WTC11 (cell line): ENCODE results near the gene GPR148. TPM values are rescaled to one million over a fixed set of nuclear protein-coding genes. Genes with fewer than 3 reads are reported as not detected.

ENCODE experiments used
- ATAC-seq: fragments of 200-7000 bp; cut with Tn5 transposase; 2 replicates; pipeline ENCODE4 v1.10.0; 2021; ENCODE audit warnings: mild to moderate bottlenecking, moderate library complexity
- CTCF ChIA-PET: fragments of 300-600 bp; sonication (Branson Sonifier 250); formaldehyde crosslinking; loops from one replicate; lab custom pipeline; 2021; ENCODE audit warnings: antibody characterized with exemption; lab: Charles Lee
- POLR2A ChIA-PET: fragments of 350-600 bp; sonication (Branson Sonifier 250); formaldehyde crosslinking; loops from one replicate; lab custom pipeline; 2021; ENCODE audit warnings: antibody characterized with exemption; lab: Charles Lee
- DNase-seq: peaks from one replicate; pipeline ENCODE4 v3.0.0; 2021; ENCODE audit warnings: low spot score
- H3K27ac Mint-ChIP-seq: 2 replicates; pipeline ENCODE4 v1.8.0; 2021; ENCODE audit warnings: mixed read lengths
- H3K27me3 Mint-ChIP-seq: 2 replicates; pipeline ENCODE4 v1.8.0; 2021; ENCODE audit warnings: low read depth, mild to moderate bottlenecking, moderate library complexity, mixed read lengths
- H3K36me3 Mint-ChIP-seq: 2 replicates; pipeline ENCODE4 v1.8.0; 2021; ENCODE audit warnings: mixed read lengths
- H3K4me1 Mint-ChIP-seq: 2 replicates; pipeline ENCODE4 v1.8.0; 2022; ENCODE audit warnings: mixed read lengths
- H3K4me3 Mint-ChIP-seq: 2 replicates; pipeline ENCODE4 v1.8.0; 2021; ENCODE audit warnings: mild to moderate bottlenecking, moderate library complexity, mixed read lengths
- H3K9me3 Mint-ChIP-seq: 2 replicates; pipeline ENCODE4 v1.8.0; 2021; ENCODE audit warnings: mixed read lengths
- CBFB ChIP-seq: sonication (generic); formaldehyde crosslinking; IDR thresholded peaks from 2 replicates; pipeline ENCODE4 v1.8.1; 2022; ENCODE audit warnings: mild to moderate bottlenecking, low read depth, missing genetic modification reagents
- FOXK1 ChIP-seq: sonication (generic); formaldehyde crosslinking; IDR thresholded peaks from 2 replicates; pipeline ENCODE4 v1.8.0; 2022; ENCODE audit warnings: mild to moderate bottlenecking, moderate library complexity, missing genetic modification reagents
- GABPB1 ChIP-seq: sonication (generic); formaldehyde crosslinking; IDR thresholded peaks from 2 replicates; pipeline ENCODE4 v1.8.1; 2023; ENCODE audit warnings: mild to moderate bottlenecking, missing genetic modification reagents
- HMGA2 ChIP-seq: fragments of 250-450 bp; sonication (Bioruptor Pico); IDR thresholded peaks from 2 replicates; pipeline ENCODE4 v1.4.0; 2021; ENCODE audit warnings: mild to moderate bottlenecking, moderate library complexity
- JAZF1 ChIP-seq: fragments of 250-450 bp; sonication (Bioruptor Pico); IDR thresholded peaks from 2 replicates; pipeline ENCODE4 v1.9.0; 2021; ENCODE audit warnings: moderate library complexity, mild to moderate bottlenecking, inconsistent platforms
- KAT7 ChIP-seq: sonication (generic); formaldehyde crosslinking; IDR thresholded peaks from 2 replicates; pipeline ENCODE4 v1.8.1; 2023; ENCODE audit warnings: missing genetic modification reagents, mild to moderate bottlenecking, borderline replicate concordance
- MXD4 ChIP-seq: fragments of 250-450 bp; sonication (Bioruptor Pico); IDR thresholded peaks from 2 replicates; pipeline ENCODE4 v1.8.0; 2021; ENCODE audit warnings: mild to moderate bottlenecking, moderate library complexity, borderline replicate concordance
- NR2C2 ChIP-seq: sonication (generic); formaldehyde crosslinking; IDR thresholded peaks from 2 replicates; pipeline ENCODE4 v1.8.0; 2022; ENCODE audit warnings: mild to moderate bottlenecking, missing genetic modification reagents
- RELA ChIP-seq: sonication (generic); formaldehyde crosslinking; IDR thresholded peaks from 2 replicates; pipeline ENCODE4 v1.8.1; 2022; ENCODE audit warnings: missing genetic modification reagents, mild to moderate bottlenecking, borderline replicate concordance
- TP53 ChIP-seq: sonication (generic); formaldehyde crosslinking; IDR thresholded peaks from 2 replicates; pipeline ENCODE4 v1.8.1; 2023; ENCODE audit warnings: mild to moderate bottlenecking, missing genetic modification reagents
- ZNF138 ChIP-seq: sonication (generic); formaldehyde crosslinking; conservative IDR thresholded peaks from 2 replicates; pipeline ENCODE4 v1.8.1; 2022; ENCODE audit warnings: mild to moderate bottlenecking, moderate library complexity, missing genetic modification reagents
- ZNF219 ChIP-seq: sonication (generic); formaldehyde crosslinking; IDR thresholded peaks from 2 replicates; pipeline ENCODE4 v1.8.0; 2023; ENCODE audit warnings: missing genetic modification reagents, mild to moderate bottlenecking, borderline replicate concordance
- total RNA-seq: library from RNA; stranded (reverse); gene quantifications from 3 replicates; pipeline ENCODE4 v1.2.3, GENCODE V29; 2021
- TF ChIP-seq, protein P1 (sequence below): sonication (generic); formaldehyde crosslinking; IDR thresholded peaks from 2 replicates; pipeline ENCODE4 v1.8.0; 2022; ENCODE audit warnings: mild to moderate bottlenecking, missing genetic modification reagents
- TF ChIP-seq, protein P2 (sequence below): fragments of 250-450 bp; sonication (Bioruptor Pico); IDR thresholded peaks from 2 replicates; pipeline ENCODE4 v2.1.2; 2022; ENCODE audit warnings: mild to moderate bottlenecking, moderate library complexity
- TF ChIP-seq, protein P3 (sequence below): sonication (generic); formaldehyde crosslinking; IDR thresholded peaks from 2 replicates; pipeline ENCODE4 v1.8.1; 2022; ENCODE audit warnings: mild to moderate bottlenecking, moderate library complexity, missing genetic modification reagents
- TF ChIP-seq, protein P4 (sequence below): sonication (generic); formaldehyde crosslinking; IDR thresholded peaks from 2 replicates; pipeline ENCODE4 v1.8.0; 2023; ENCODE audit warnings: mild to moderate bottlenecking, missing genetic modification reagents
- TF ChIP-seq, protein P5 (sequence below): fragments of 250-450 bp; sonication (Bioruptor Pico); IDR thresholded peaks from 2 replicates; pipeline ENCODE4 v1.9.0; 2021; ENCODE audit warnings: mild to moderate bottlenecking
- TF ChIP-seq, protein P6 (sequence below): fragments of 250-450 bp; sonication (Bioruptor Pico); IDR thresholded peaks from 2 replicates; pipeline ENCODE4 v1.8.0; 2021; ENCODE audit warnings: mild to moderate bottlenecking
- TF ChIP-seq, protein P7 (sequence below): fragments of 250-450 bp; sonication (Bioruptor Pico); IDR thresholded peaks from 2 replicates; pipeline ENCODE4 v1.9.0; 2021; ENCODE audit warnings: mild to moderate bottlenecking, borderline replicate concordance

The GPR148 gene
- total RNA-seq, 1 experiment from 2014 or later, result not detected

DNA sequence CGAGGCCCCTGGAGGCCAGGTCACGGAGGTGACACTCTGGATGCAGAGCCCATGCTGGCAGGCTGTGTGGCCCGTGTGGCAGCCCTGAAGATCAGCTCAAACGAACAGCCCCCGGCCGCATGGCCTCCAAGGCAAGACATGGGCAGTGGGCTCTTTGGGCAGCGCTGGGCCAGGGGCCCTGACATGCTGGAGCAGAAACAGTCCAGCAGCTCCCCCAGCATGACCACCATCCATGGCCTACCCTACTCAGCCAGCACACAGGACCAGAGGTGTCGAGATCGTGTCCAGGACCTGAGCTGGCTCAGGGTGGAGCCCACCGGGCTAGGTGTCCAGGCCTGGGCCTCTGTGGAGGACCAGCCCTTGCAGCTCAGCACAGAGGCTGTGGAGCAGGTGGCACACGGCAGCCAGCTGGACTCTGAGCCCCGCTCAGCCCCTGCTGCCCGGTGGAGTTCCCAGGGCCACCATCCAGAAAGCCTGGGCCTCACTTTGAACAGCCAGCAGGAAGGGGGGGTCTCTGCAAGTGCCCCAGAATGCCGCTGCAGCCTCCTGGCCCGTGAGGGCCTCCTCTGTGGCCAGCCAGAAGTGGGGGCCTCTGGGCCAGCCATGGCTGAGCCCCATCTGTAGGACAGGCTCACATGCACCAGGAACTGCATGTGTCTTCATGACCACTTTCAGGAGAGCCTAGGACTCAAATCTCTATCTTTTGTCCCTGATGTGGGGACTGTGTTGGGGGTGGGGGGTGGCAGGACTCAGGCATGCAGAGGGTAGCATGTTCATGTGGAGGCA, 35.4 kb downstream of the GPR148 start (continued):
- TF ChIP-seq, protein P1, sequence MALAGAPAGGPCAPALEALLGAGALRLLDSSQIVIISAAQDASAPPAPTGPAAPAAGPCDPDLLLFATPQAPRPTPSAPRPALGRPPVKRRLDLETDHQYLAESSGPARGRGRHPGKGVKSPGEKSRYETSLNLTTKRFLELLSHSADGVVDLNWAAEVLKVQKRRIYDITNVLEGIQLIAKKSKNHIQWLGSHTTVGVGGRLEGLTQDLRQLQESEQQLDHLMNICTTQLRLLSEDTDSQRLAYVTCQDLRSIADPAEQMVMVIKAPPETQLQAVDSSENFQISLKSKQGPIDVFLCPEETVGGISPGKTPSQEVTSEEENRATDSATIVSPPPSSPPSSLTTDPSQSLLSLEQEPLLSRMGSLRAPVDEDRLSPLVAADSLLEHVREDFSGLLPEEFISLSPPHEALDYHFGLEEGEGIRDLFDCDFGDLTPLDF, result no peak
- TF ChIP-seq MXD4 (CRISPR knock-in tag), result no peak
- TF ChIP-seq ZNF219 (CRISPR knock-in tag), result no peak

DNA sequence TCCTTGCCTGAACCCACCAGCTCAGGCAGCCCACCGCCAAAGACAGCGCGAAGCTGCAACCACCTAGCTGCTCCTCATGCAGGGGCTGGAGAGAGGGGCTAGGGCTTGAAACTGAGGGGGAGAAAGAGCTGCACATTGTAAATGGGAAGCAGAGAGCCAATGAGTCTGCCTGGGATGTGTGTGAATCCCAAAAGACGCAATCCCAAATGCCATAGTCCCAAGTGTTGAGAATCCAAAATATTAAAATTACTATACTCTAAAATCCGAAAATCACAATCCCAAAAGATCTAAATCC, 35.9 kb downstream of the GPR148 start:
- no peaks in the 10 kb centered on the region for H3K9me3 Mint-ChIP-seq
- H3K4me3 Mint-ChIP-seq, result no peak overlapping the region
- no peaks in the 10 kb centered on the region for H3K36me3 Mint-ChIP-seq
- CTCF ChIA-PET, result no interaction called here
- H3K27me3 Mint-ChIP-seq, result no peaks in the 10 kb centered on the region
- DNase-seq (no peak), ATAC-seq (no peak)
- H3K27ac Mint-ChIP-seq, result no peak overlapping the region
- H3K4me1 Mint-ChIP-seq, result no peaks in the 10 kb centered on the region
- POLR2A ChIA-PET, result no interaction called here
- TF ChIP-seq, protein P2, sequence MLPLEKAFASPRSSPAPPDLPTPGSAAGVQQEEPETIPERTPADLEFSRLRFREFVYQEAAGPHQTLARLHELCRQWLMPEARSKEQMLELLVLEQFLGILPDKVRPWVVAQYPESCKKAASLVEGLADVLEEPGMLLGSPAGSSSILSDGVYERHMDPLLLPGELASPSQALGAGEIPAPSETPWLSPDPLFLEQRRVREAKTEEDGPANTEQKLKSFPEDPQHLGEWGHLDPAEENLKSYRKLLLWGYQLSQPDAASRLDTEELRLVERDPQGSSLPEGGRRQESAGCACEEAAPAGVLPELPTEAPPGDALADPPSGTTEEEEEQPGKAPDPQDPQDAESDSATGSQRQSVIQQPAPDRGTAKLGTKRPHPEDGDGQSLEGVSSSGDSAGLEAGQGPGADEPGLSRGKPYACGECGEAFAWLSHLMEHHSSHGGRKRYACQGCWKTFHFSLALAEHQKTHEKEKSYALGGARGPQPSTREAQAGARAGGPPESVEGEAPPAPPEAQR (CRISPR knock-in tag), result no peak
- no peak for TF ChIP-seq FOXK1 (CRISPR knock-in tag)
- TF ChIP-seq NR2C2 (CRISPR knock-in tag), result no peak
- TF ChIP-seq CBFB (CRISPR knock-in tag), result no peak
- no peak for TF ChIP-seq ZNF138 (CRISPR knock-in tag)
- no peak for TF ChIP-seq JAZF1
- TF ChIP-seq, protein P3, sequence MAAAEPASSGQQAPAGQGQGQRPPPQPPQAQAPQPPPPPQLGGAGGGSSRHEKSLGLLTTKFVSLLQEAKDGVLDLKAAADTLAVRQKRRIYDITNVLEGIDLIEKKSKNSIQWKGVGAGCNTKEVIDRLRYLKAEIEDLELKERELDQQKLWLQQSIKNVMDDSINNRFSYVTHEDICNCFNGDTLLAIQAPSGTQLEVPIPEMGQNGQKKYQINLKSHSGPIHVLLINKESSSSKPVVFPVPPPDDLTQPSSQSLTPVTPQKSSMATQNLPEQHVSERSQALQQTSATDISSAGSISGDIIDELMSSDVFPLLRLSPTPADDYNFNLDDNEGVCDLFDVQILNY (CRISPR knock-in tag), result no peak
- no peak for TF ChIP-seq RELA (CRISPR knock-in tag)
- TF ChIP-seq, protein P4, sequence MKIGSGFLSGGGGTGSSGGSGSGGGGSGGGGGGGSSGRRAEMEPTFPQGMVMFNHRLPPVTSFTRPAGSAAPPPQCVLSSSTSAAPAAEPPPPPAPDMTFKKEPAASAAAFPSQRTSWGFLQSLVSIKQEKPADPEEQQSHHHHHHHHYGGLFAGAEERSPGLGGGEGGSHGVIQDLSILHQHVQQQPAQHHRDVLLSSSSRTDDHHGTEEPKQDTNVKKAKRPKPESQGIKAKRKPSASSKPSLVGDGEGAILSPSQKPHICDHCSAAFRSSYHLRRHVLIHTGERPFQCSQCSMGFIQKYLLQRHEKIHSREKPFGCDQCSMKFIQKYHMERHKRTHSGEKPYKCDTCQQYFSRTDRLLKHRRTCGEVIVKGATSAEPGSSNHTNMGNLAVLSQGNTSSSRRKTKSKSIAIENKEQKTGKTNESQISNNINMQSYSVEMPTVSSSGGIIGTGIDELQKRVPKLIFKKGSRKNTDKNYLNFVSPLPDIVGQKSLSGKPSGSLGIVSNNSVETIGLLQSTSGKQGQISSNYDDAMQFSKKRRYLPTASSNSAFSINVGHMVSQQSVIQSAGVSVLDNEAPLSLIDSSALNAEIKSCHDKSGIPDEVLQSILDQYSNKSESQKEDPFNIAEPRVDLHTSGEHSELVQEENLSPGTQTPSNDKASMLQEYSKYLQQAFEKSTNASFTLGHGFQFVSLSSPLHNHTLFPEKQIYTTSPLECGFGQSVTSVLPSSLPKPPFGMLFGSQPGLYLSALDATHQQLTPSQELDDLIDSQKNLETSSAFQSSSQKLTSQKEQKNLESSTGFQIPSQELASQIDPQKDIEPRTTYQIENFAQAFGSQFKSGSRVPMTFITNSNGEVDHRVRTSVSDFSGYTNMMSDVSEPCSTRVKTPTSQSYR (CRISPR knock-in tag), result no peak
- no peak for TF ChIP-seq HMGA2 (CRISPR knock-in tag)
- TF ChIP-seq, protein P5, sequence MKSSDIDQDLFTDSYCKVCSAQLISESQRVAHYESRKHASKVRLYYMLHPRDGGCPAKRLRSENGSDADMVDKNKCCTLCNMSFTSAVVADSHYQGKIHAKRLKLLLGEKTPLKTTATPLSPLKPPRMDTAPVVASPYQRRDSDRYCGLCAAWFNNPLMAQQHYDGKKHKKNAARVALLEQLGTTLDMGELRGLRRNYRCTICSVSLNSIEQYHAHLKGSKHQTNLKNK (CRISPR knock-in tag), result no peak
- TF ChIP-seq, protein P6, sequence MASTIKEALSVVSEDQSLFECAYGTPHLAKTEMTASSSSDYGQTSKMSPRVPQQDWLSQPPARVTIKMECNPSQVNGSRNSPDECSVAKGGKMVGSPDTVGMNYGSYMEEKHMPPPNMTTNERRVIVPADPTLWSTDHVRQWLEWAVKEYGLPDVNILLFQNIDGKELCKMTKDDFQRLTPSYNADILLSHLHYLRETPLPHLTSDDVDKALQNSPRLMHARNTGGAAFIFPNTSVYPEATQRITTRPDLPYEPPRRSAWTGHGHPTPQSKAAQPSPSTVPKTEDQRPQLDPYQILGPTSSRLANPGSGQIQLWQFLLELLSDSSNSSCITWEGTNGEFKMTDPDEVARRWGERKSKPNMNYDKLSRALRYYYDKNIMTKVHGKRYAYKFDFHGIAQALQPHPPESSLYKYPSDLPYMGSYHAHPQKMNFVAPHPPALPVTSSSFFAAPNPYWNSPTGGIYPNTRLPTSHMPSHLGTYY (CRISPR knock-in tag), result no peak
- TF ChIP-seq GABPB1 (CRISPR knock-in tag), result no peak
- TF ChIP-seq, protein P7, sequence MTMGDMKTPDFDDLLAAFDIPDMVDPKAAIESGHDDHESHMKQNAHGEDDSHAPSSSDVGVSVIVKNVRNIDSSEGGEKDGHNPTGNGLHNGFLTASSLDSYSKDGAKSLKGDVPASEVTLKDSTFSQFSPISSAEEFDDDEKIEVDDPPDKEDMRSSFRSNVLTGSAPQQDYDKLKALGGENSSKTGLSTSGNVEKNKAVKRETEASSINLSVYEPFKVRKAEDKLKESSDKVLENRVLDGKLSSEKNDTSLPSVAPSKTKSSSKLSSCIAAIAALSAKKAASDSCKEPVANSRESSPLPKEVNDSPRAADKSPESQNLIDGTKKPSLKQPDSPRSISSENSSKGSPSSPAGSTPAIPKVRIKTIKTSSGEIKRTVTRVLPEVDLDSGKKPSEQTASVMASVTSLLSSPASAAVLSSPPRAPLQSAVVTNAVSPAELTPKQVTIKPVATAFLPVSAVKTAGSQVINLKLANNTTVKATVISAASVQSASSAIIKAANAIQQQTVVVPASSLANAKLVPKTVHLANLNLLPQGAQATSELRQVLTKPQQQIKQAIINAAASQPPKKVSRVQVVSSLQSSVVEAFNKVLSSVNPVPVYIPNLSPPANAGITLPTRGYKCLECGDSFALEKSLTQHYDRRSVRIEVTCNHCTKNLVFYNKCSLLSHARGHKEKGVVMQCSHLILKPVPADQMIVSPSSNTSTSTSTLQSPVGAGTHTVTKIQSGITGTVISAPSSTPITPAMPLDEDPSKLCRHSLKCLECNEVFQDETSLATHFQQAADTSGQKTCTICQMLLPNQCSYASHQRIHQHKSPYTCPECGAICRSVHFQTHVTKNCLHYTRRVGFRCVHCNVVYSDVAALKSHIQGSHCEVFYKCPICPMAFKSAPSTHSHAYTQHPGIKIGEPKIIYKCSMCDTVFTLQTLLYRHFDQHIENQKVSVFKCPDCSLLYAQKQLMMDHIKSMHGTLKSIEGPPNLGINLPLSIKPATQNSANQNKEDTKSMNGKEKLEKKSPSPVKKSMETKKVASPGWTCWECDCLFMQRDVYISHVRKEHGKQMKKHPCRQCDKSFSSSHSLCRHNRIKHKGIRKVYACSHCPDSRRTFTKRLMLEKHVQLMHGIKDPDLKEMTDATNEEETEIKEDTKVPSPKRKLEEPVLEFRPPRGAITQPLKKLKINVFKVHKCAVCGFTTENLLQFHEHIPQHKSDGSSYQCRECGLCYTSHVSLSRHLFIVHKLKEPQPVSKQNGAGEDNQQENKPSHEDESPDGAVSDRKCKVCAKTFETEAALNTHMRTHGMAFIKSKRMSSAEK (CRISPR knock-in tag), result no peak
- TF ChIP-seq TP53 (CRISPR knock-in tag), result no peak
- no peak for TF ChIP-seq KAT7
